HepG2 (cell line): ENCODE results near the gene LBR. TPM values are rescaled to one million over a fixed set of nuclear protein-coding genes. Genes with fewer than 3 reads are reported as not detected.

Source experiments
- AKAP8 ChIP-seq: sonication (generic); formaldehyde crosslinking; IDR thresholded peaks from 2 replicates; pipeline ENCODE4 v1.5.1; 2020; ENCODE audit warnings: mild to moderate bottlenecking, missing genetic modification reagents
- ATF6 ChIP-seq: sonication (generic); formaldehyde crosslinking; conservative IDR thresholded peaks from 2 replicates; pipeline ENCODE4 v1.4.0; 2020; ENCODE audit warnings: missing genetic modification reagents
- EEA1 ChIP-seq: sonication (generic); formaldehyde crosslinking; IDR thresholded peaks from 2 replicates; pipeline ENCODE4 v1.5.1; 2020; ENCODE audit warnings: mild to moderate bottlenecking, missing genetic modification reagents, borderline replicate concordance
- HES4 ChIP-seq: sonication (generic); formaldehyde crosslinking; IDR thresholded peaks from 2 replicates; pipeline ENCODE4 v1.9.0; 2021; ENCODE audit warnings: mild to moderate bottlenecking, missing genetic modification reagents, borderline replicate concordance
- HNF4G ChIP-seq, 2 experiments: sonication (generic) in 1 of 2; formaldehyde crosslinking in 1 of 2; IDR thresholded peaks; 2 replicates each; pipeline versions ENCODE4 v1.4.0 to v1.6.1; 2011 to 2020; ENCODE audit warnings: borderline replicate concordance in 2 of 2, low read depth in 2 of 2, mild to moderate bottlenecking in 2 of 2, low read length in 1 of 2, missing genetic modification reagents in 1 of 2, moderate library complexity in 1 of 2
- KAT7 ChIP-seq: IDR thresholded peaks from 2 replicates; pipeline ENCODE4 v1.6.1; 2018; ENCODE audit warnings: borderline replicate concordance, missing compliant biosample characterization
- MIER2 ChIP-seq: IDR thresholded peaks from 2 replicates; pipeline ENCODE4 v1.6.1; 2016; ENCODE audit warnings: missing biosample characterization, missing genetic modification reagents
- MIER3 ChIP-seq: IDR thresholded peaks from 2 replicates; pipeline ENCODE4 v1.6.1; 2016; ENCODE audit warnings: missing compliant biosample characterization, borderline replicate concordance
- NKX3-1 ChIP-seq: sonication (generic); formaldehyde crosslinking; IDR thresholded peaks from 2 replicates; pipeline ENCODE4 v1.5.0; 2020; ENCODE audit warnings: missing genetic modification reagents
- NR1H2 ChIP-seq: sonication (generic); formaldehyde crosslinking; IDR thresholded peaks from 2 replicates; pipeline ENCODE4 v1.8.1; 2022; ENCODE audit warnings: low read depth, missing genetic modification reagents, borderline replicate concordance
- NR2C2 ChIP-seq: sonication (generic); formaldehyde crosslinking; IDR thresholded peaks from 2 replicates; pipeline ENCODE4 v1.4.0; 2020; ENCODE audit warnings: missing genetic modification reagents, mild to moderate bottlenecking, moderate library complexity, borderline replicate concordance
- RBAK ChIP-seq: sonication (generic); formaldehyde crosslinking; IDR thresholded peaks from 2 replicates; pipeline ENCODE4 v1.5.1; 2020; ENCODE audit warnings: mild to moderate bottlenecking, missing genetic modification reagents
- SALL1 ChIP-seq: sonication (generic); formaldehyde crosslinking; IDR thresholded peaks from 2 replicates; pipeline ENCODE4 v1.8.0; 2022; ENCODE audit warnings: mild to moderate bottlenecking, missing genetic modification reagents
- SIN3B ChIP-seq: fragments of 150-350 bp; IDR thresholded peaks from 2 replicates; pipeline ENCODE4 v1.6.1; 2014; ENCODE audit warnings: low read length
- SMAD3 ChIP-seq: sonication (generic); formaldehyde crosslinking; IDR thresholded peaks from 2 replicates; pipeline ENCODE4 v1.4.0; 2020; ENCODE audit warnings: missing genetic modification reagents
- SMC3 ChIP-seq: IDR thresholded peaks from 2 replicates; pipeline ENCODE4 v1.6.1; 2011; ENCODE audit warnings: low read length, improper control_type of control experiment
- TBP ChIP-seq: sonication (generic); formaldehyde crosslinking; IDR thresholded peaks from 2 replicates; pipeline ENCODE4 v1.5.0; 2020; ENCODE audit warnings: missing genetic modification reagents
- TCF7 ChIP-seq: sonication (generic); IDR thresholded peaks from 2 replicates; pipeline ENCODE4 v1.6.1; 2016; ENCODE audit warnings: antibody characterized with exemption, low read depth
- YEATS4 ChIP-seq: sonication (generic); formaldehyde crosslinking; IDR thresholded peaks from 2 replicates; pipeline ENCODE4 v1.4.0; 2020; ENCODE audit warnings: missing genetic modification reagents, borderline replicate concordance
- ZFP1 ChIP-seq: IDR thresholded peaks from 2 replicates; pipeline ENCODE4 v1.6.1; 2016
- ZNF343 ChIP-seq: sonication (generic); formaldehyde crosslinking; IDR thresholded peaks from 2 replicates; pipeline ENCODE4 v1.4.0; 2020; ENCODE audit warnings: mild to moderate bottlenecking, missing genetic modification reagents
- ZNF562 ChIP-seq: sonication (generic); formaldehyde crosslinking; IDR thresholded peaks from 2 replicates; pipeline ENCODE4 v1.8.0; 2022; ENCODE audit warnings: missing genetic modification reagents, borderline replicate concordance
- ZNF660 ChIP-seq: sonication (generic); formaldehyde crosslinking; IDR thresholded peaks from 2 replicates; pipeline ENCODE4 v1.5.1; 2020; ENCODE audit warnings: mild to moderate bottlenecking, low read depth, missing genetic modification reagents, borderline replicate concordance
- polyA plus RNA-seq, 8 experiments: library from polyadenylated mRNA; depleted of rRNA in 3 of 8; stranded (reverse) in 7 of 8; unstranded in 1 of 8; fragments of >200 nt; fragmentation: Illumina TruSeq in 4 of 8; extraction: Trizol in 4 of 8; gene quantifications; 2 replicates each; pipeline versions ENCODE4 v1.2.1 to v1.2.3, GENCODE V29; 2011 to 2016; ENCODE audit warnings: low read depth in 4 of 8, missing spikeins in 1 of 8, mixed read lengths in 1 of 8; ENCODE audit not compliant: insufficient read depth in 1 of 8
- total RNA-seq, 5 experiments: library from RNA; depleted of rRNA; stranded (reverse); fragments of >200 nt; fragmentation: Illumina TruSeq; extraction: Trizol; gene quantifications; 2 replicates each; pipeline ENCODE4 v1.2.3, GENCODE V29; 2016; ENCODE audit warnings: low read depth in 1 of 5
- TF ChIP-seq, protein P1 (sequence below): fragments of 450-650 bp; IDR thresholded peaks from 2 replicates; pipeline ENCODE4 v1.6.1; 2016
- TF ChIP-seq, protein P2 (sequence below): sonication (generic); IDR thresholded peaks from 2 replicates; pipeline ENCODE4 v1.6.1; 2016; ENCODE audit warnings: low read depth, borderline replicate concordance
- TF ChIP-seq, protein P3 (sequence below): sonication (generic); formaldehyde crosslinking; conservative IDR thresholded peaks from 2 replicates; pipeline ENCODE4 v1.4.0; 2020; ENCODE audit warnings: missing genetic modification reagents

The LBR gene
- total and polyA plus RNA-seq, 2 of the 13 experiments (the other 11 are each of a cell fraction or from before 2014, with no cell fraction given), result 38.9 to 76.7 TPM

DNA sequence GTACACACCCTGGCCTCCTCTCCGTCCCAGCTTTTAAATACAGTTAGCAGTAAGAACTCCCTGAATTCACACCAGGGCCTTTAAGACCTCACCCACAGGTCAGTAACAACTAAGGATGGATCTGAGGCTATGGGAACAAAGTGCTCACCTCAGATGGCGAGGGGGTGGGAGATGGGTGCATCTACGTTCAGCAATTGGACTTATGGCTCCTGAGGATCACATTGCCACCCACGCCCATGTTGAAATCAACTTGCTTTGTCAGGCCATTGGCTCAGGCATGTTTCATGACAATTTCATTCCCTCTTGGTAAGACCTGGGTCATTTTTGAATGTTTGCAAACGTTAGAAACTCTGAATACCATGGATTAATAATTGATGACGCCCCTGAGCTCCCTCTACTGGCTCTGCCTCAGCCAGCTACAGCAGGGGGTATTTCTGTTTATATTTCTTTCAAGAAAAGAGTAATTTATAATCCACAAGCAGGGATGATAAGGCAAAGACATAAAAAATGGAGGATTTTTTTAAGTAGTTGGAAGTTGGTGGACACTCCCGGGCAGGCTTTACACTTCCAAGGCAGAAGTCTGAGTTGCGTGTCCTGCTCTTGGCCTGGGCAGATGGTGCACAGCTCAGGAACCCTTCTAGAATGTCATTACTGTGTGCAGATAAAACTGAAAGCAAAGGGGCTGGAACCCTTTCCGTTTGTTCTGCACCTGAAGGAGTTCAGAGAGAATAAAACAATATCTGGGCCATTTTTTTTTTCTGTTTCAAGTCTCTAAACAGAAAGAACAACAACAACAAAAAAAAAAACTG is 13.7 kb upstream of the LBR start (continued):
- TF ChIP-seq MIER2 (CRISPR knock-in tag) (no peak), AKAP8 (CRISPR knock-in tag) (no peak), SALL1 (CRISPR knock-in tag) (peak; percentile 39; the same call in 1 of the 2 replicates), ATF6 (CRISPR knock-in tag) (no peak), TCF7 (no peak), SMC3 (peak; percentile 23; the same call in 1 of the 2 replicates), YEATS4 (CRISPR knock-in tag) (no peak; the same call in 1 of the 2 replicates), ZNF660 (CRISPR knock-in tag) (no peak), KAT7 (CRISPR knock-in tag) (no peak), NR2C2 (0 out of 2 replicates have a peak, but pooled peaks have one; percentile 21), HNF4G (IDR thresholded peaks at IDR 0.05; ENCODE audit: borderline replicate concordance, low read depth, low read length) (no peak), HNF4G (CRISPR knock-in tag; IDR thresholded peaks at IDR 0.05; ENCODE audit: borderline replicate concordance, low read depth) (no peak), ZFP1 (no peak), ZNF562 (no peak), HES4 (no peak), SMAD3 (CRISPR knock-in tag) (no peak), EEA1 (CRISPR knock-in tag) (no peak), ZNF343 (CRISPR knock-in tag) (no peak), RBAK (CRISPR knock-in tag) (no peak), NR1H2 (CRISPR knock-in tag) (no peak), MIER3 (CRISPR knock-in tag) (no peak), NKX3-1 (no peak), TBP (CRISPR knock-in tag) (no peak), SIN3B (no peak)
- TF ChIP-seq, protein P1, sequence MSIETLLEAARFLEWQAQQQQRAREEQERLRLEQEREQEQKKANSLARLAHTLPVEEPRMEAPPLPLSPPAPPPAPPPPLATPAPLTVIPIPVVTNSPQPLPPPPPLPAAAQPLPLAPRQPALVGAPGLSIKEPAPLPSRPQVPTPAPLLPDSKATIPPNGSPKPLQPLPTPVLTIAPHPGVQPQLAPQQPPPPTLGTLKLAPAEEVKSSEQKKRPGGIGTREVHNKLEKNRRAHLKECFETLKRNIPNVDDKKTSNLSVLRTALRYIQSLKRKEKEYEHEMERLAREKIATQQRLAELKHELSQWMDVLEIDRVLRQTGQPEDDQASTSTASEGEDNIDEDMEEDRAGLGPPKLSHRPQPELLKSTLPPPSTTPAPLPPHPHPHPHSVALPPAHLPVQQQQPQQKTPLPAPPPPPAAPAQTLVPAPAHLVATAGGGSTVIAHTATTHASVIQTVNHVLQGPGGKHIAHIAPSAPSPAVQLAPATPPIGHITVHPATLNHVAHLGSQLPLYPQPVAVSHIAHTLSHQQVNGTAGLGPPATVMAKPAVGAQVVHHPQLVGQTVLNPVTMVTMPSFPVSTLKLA, result no peak
- TF ChIP-seq, protein P2, sequence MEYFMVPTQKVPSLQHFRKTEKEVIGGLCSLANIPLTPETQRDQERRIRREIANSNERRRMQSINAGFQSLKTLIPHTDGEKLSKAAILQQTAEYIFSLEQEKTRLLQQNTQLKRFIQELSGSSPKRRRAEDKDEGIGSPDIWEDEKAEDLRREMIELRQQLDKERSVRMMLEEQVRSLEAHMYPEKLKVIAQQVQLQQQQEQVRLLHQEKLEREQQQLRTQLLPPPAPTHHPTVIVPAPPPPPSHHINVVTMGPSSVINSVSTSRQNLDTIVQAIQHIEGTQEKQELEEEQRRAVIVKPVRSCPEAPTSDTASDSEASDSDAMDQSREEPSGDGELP, result 0 out of 2 replicates have a peak, but pooled peaks have one; percentile 17
- TF ChIP-seq, protein P3, sequence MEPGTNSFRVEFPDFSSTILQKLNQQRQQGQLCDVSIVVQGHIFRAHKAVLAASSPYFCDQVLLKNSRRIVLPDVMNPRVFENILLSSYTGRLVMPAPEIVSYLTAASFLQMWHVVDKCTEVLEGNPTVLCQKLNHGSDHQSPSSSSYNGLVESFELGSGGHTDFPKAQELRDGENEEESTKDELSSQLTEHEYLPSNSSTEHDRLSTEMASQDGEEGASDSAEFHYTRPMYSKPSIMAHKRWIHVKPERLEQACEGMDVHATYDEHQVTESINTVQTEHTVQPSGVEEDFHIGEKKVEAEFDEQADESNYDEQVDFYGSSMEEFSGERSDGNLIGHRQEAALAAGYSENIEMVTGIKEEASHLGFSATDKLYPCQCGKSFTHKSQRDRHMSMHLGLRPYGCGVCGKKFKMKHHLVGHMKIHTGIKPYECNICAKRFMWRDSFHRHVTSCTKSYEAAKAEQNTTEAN (CRISPR knock-in tag), result no peak
